ENCODE results near the gene FCMR.

Gene FCMR, protein sequence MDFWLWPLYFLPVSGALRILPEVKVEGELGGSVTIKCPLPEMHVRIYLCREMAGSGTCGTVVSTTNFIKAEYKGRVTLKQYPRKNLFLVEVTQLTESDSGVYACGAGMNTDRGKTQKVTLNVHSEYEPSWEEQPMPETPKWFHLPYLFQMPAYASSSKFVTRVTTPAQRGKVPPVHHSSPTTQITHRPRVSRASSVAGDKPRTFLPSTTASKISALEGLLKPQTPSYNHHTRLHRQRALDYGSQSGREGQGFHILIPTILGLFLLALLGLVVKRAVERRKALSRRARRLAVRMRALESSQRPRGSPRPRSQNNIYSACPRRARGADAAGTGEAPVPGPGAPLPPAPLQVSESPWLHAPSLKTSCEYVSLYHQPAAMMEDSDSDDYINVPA

DNA sequence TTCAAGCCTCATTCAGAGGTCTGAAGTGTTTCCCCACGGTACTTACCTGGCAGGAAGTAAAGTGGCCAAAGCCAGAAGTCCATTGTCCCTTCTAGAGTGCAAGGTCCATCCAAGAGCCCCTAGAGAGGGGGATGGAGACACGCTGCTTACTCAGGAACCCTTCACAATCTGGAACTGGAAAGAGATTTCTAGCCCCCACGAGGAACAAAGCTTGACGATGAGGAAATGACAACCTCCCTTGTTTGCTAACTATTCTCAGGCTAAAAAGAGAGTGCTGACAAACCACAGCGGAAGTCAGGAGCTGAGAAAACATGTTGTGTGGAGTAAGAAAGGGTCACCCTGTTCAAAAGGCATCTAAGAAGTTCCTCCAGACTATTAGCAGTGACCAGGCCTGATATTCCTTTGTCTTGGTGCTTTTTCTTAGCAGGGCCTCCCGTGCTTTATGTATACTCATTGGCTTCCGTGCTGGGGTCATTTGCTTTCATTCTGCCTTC lies at the start of gene FCMR:
Gene FCMR (minus strand): TSS at position 170 of the 494 bp plus-strand sequence. CDS start 87 bp downstream, at position 83.
- Mint-ChIP-seq H3K36me3 (ENCODE audit: insufficient read depth) (peaks cover 26% of the 10 kb centered on the region), H3K4me3 (no peak within 1 kb of the TSS), H3K9me3 (no peaks in the 10 kb centered on the region), H3K27ac (ENCODE audit: low read depth) (no peak within 1 kb of the TSS), H3K27me3 (no peaks in the 10 kb centered on the region), H3K4me1 (peaks cover 31% of the 10 kb centered on the region)
- DNase-seq (ENCODE audit: low spot score in 2 of 2) (peak; percentile 28 to 49), ATAC-seq (replicated peaks; ENCODE audit: extremely low read depth, poor library complexity, severe bottlenecking) (peak; percentile 43)

DNA sequence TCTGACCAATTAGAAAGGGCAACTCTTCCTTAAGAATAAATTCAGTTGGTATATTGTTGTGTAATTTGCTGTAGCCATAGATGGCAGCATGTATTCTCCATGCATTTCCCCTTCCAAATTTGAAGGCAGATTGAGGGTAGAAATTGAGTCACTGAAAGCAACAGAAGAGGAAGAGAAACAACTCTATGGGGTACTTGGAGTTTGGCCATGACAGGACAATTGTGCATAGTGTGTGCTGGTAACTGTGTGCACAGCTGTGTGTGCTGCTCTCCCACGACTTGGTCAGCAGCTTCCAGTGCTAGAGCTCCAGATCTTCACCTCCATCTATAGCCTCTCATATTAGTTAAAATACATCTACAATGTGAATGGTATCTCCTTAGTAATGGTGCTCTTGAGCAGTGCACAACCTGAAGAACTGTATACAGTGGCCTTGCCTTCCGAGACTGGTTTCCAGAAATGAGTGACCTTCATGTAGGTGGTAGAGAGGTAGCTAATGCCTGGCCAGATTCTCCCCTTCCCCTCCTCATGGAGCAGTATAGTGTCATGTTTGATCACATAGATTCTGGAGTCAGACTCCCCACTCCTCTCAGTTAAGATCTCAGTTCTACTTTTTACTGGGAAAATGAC lies 49.4 kb upstream of the FCMR start:
- H3K9me3 Mint-ChIP-seq = no peaks in the 10 kb centered on the region
- peaks cover 39% of the 10 kb centered on the region for H3K27me3 Mint-ChIP-seq
- H3K36me3 Mint-ChIP-seq (ENCODE audit: insufficient read depth) = peaks cover 2% of the 10 kb centered on the region
- ATAC-seq (replicated peaks; ENCODE audit: extremely low read depth, poor library complexity, severe bottlenecking) (no peak), DNase-seq (ENCODE audit: low spot score in 2 of 2) (no peak)
- H3K4me1 Mint-ChIP-seq = peaks cover 15% of the 10 kb centered on the region
- H3K27ac Mint-ChIP-seq (ENCODE audit: low read depth) = no peak overlapping the region
- H3K4me3 Mint-ChIP-seq = no peak overlapping the region

DNA sequence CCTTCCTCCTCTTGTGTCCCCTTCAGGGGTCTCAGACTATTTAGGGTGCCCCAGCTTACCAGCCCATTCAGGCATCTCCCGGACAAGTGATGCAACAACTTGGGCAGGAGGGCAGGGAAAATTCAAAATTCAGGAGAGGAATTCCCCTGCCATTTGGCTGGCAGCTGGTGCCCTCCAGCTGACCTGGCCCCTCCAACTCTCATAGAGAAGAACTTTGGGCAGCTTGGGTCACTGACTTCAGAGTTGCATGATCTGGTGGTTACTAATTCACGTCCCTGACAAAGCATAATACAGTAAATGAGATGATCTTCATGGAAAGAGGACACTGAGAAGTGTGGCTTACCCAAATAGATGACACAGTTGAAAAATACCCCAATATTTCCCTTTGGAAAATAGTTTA lies 48.7 kb upstream of the FCMR start, which contains the start of gene FCAMR:
Gene FCAMR (minus strand): TSS at position 15 of the 400 bp plus-strand sequence. CDS start 335 bp downstream, outside the sequence.
- ATAC-seq (replicated peaks; ENCODE audit: extremely low read depth, poor library complexity, severe bottlenecking) = no peak
- DNase-seq (ENCODE audit: low spot score in 2 of 2) = no peak
- peaks cover 39% of the 10 kb centered on the region for H3K27me3 Mint-ChIP-seq
- H3K36me3 Mint-ChIP-seq (ENCODE audit: insufficient read depth) = peaks cover 2% of the 10 kb centered on the region
- no peaks in the 10 kb centered on the region for H3K9me3 Mint-ChIP-seq
- peaks cover 15% of the 10 kb centered on the region for H3K4me1 Mint-ChIP-seq
- H3K27ac Mint-ChIP-seq (ENCODE audit: low read depth) = no peak within 1 kb of the TSS
- no peak within 1 kb of the TSS for H3K4me3 Mint-ChIP-seq

DNA sequence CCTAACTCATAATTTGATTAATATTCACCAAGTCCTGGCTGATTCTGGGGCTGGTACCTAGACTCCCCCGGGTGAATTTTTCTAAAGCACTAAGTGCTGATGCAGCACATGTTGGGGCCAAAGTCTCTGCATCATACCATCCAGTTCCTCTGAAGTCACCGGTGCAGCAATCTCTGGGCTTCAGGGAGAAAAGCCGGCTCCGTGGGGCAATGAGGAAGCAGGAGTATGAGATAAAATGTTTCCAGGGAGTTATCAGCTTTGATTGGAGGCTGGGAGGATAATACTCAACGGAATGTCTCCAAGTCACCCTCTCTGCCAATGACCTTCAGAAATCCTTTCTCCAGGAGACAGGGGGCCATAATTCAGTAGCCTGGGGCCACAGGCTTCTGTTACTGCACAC lies 47.3 kb upstream of the FCMR start:
- peaks cover 39% of the 10 kb centered on the region for H3K27me3 Mint-ChIP-seq
- no peak overlapping the region for H3K4me3 Mint-ChIP-seq
- peaks cover 2% of the 10 kb centered on the region for H3K36me3 Mint-ChIP-seq (ENCODE audit: insufficient read depth)
- no peaks in the 10 kb centered on the region for H3K9me3 Mint-ChIP-seq
- ATAC-seq (replicated peaks; ENCODE audit: extremely low read depth, poor library complexity, severe bottlenecking) (no peak), DNase-seq (ENCODE audit: low spot score in 2 of 2) (no peak)
- H3K27ac Mint-ChIP-seq (ENCODE audit: low read depth) = no peak overlapping the region
- H3K4me1 Mint-ChIP-seq = peaks cover 15% of the 10 kb centered on the region

DNA sequence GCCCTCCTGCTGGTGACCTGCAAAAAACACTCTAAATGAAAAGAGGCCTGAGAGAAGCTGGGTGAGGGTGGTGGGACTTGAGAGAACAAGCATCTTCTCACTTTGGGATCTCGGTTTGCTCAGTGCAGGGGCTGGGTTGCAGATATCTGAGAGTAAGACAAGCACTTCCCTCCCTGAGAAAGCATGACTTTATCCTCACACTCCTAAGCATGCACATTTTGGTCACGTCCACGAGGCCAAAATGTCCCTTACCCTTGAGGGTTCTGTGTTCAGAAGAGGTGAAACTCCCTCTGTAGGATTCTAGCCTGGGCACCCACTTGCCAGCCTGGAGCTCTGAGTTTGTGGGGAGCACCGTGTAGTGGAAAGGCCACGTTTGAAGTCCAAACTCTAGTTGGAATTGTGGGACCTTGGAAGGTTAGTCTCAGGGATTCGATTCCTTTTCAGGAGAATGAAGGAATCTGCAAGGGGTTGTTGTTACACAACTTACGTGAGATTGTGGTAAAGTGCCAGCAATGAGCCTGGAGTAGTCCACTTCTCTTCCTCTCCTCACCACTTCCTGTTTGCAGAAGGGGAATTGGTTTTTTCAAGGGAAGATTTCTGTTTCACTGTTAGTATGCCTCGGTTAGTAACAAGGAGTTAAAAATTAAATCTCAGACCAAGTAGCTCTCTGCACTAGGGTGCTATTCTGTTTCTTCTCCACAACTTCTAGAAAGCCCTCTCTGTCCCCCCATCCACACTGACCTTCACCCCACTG lies 45.5 kb upstream of the FCMR start:
- Mint-ChIP-seq H3K4me3 (no peak overlapping the region), H3K4me1 (peaks cover 21% of the 10 kb centered on the region), H3K27ac (ENCODE audit: low read depth) (no peak overlapping the region), H3K27me3 (peaks cover 39% of the 10 kb centered on the region), H3K9me3 (no peaks in the 10 kb centered on the region), H3K36me3 (ENCODE audit: insufficient read depth) (peaks cover 2% of the 10 kb centered on the region)
- DNase-seq (ENCODE audit: low spot score in 2 of 2) (no peak), ATAC-seq (replicated peaks; ENCODE audit: extremely low read depth, poor library complexity, severe bottlenecking) (peak; percentile 36)

DNA sequence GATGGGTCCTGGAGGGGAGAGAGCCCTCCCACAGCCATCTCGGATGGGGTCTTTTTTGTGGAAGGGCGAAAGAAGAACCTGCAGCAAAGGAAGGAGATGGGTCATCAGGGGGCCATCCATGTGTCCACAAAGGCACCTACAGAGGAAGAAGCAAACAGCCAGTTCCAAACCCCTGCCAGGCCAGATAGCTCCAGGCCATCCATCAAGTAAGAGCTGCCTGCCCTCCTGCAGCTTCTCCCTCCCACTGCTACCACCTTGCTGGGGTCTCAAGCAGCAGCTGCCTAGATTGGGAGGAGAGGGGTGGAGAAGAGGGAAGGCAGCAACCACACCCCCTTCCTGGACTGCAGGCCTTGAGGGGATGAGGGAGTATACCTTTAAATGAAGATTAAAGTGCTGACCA lies 44.0 kb upstream of the FCMR start:
- ATAC-seq (replicated peaks; ENCODE audit: extremely low read depth, poor library complexity, severe bottlenecking) = no peak
- Mint-ChIP-seq H3K4me1 (peaks cover 26% of the 10 kb centered on the region), H3K27me3 (peaks cover 29% of the 10 kb centered on the region), H3K9me3 (no peaks in the 10 kb centered on the region), H3K36me3 (ENCODE audit: insufficient read depth) (peaks cover 2% of the 10 kb centered on the region), H3K4me3 (no peak overlapping the region), H3K27ac (ENCODE audit: low read depth) (no peak overlapping the region)
- no peak for DNase-seq (ENCODE audit: low spot score in 2 of 2)

DNA sequence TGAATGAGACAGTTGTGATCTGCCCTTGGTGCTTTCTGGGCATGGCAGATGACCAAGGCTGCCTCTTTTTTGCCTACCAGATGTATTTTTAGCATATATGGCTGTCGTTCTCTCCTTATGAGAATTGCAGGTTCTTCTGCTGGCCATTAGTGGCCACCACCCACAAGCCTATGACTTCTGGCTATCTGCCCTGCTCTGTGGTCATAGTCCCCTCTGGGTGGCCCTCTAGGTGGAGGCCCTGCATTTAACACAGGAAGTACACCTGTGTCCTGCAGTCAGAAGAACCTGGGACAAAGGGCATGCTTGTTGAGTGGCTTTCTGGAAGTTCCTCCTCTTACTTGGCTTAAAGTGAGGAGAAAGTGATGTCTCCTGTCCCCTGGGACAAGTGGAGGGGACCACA lies 42.0 kb upstream of the FCMR start:
- Mint-ChIP-seq H3K4me3 (no peak overlapping the region), H3K36me3 (ENCODE audit: insufficient read depth) (peaks cover 5% of the 10 kb centered on the region), H3K27me3 (peaks cover 10% of the 10 kb centered on the region), H3K9me3 (no peaks in the 10 kb centered on the region), H3K4me1 (peaks cover 21% of the 10 kb centered on the region), H3K27ac (ENCODE audit: low read depth) (no peak overlapping the region)
- DNase-seq (ENCODE audit: low spot score in 2 of 2) = no peak
- ATAC-seq (replicated peaks; ENCODE audit: extremely low read depth, poor library complexity, severe bottlenecking) = no peak

DNA sequence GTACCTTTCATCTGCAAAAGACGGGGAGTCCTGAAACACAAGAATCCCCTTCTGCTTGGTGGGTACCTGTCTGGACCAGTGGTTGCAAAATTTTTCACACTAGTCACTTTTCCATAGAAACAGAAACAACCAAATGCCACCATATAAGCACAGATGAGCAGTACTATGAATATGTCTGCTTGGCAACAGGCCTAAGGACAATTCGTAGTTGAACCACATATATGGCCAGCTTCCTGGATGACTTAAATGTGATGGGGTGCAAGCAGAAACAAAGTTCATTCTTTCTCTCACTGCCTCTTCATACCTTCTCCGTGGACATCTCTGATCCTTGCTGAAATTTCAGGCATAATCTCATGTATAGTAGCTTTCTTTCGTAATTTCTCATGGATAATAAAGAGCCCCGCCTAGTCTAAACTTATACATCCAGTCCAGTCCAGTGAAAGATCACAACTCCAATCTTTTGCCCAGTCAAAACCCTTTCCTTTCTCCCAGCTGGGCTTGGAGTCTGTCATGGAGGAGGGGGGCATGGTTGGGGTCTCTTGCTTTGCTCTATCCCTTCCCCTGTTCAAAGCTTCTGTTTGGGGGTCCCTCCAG lies 41.5 kb upstream of the FCMR start:
- H3K9me3 Mint-ChIP-seq = no peaks in the 10 kb centered on the region
- no peak for ATAC-seq (replicated peaks; ENCODE audit: extremely low read depth, poor library complexity, severe bottlenecking)
- H3K4me3 Mint-ChIP-seq = no peak overlapping the region
- H3K27ac Mint-ChIP-seq (ENCODE audit: low read depth) = no peak overlapping the region
- peaks cover 21% of the 10 kb centered on the region for H3K4me1 Mint-ChIP-seq
- peaks cover 5% of the 10 kb centered on the region for H3K36me3 Mint-ChIP-seq (ENCODE audit: insufficient read depth)
- peaks cover 9% of the 10 kb centered on the region for H3K27me3 Mint-ChIP-seq
- no peak for DNase-seq (ENCODE audit: low spot score in 2 of 2)

DNA sequence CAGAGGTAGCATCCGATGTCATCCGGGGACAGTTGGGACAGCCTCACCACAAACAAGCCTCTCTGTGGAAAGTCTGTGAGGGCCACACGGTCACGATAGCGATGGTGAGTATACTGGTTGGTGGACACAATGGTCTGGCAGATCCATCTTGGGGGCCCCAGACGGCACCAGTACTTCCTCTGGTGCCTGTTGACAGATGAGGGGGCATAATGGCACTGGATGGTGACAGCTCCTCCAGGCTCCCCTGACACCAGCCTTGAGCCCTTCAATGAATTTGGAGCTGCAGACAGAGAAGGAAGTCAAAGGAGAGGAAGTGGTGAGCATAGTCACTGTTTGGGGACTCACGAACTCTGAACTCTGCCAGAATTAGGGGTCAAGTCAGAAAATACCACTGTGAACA lies 40.5 kb upstream of the FCMR start:
- DNase-seq (ENCODE audit: low spot score in 2 of 2) (no peak), ATAC-seq (replicated peaks; ENCODE audit: extremely low read depth, poor library complexity, severe bottlenecking) (no peak)
- H3K9me3 Mint-ChIP-seq = no peaks in the 10 kb centered on the region
- peaks cover 14% of the 10 kb centered on the region for H3K4me1 Mint-ChIP-seq
- no peak overlapping the region for H3K4me3 Mint-ChIP-seq
- H3K27ac Mint-ChIP-seq (ENCODE audit: low read depth) = no peak overlapping the region
- peaks cover 5% of the 10 kb centered on the region for H3K36me3 Mint-ChIP-seq (ENCODE audit: insufficient read depth)
- no peaks in the 10 kb centered on the region for H3K27me3 Mint-ChIP-seq

DNA sequence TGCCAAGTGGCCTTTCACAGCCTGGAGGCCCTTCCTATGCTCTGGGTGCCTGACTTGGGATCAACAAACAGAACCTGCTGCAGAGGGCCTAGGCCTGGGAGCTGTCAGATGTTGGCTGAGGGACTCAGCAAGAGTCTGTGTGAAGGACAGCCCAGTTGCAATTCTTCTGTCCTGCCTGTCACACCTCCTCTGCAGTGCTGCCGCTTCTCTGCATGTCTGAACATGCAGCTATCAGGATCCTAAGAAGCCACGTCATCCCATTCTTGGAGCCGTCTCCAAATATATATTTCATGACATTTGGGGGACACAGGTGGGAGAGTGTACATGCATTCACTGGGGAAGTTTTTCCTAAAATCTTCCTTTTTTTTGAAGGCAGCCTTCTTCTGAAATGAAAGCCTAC lies 39.9 kb upstream of the FCMR start:
- DNase-seq (ENCODE audit: low spot score in 2 of 2) (no peak), ATAC-seq (replicated peaks; ENCODE audit: extremely low read depth, poor library complexity, severe bottlenecking) (no peak)
- Mint-ChIP-seq H3K9me3 (no peaks in the 10 kb centered on the region), H3K36me3 (ENCODE audit: insufficient read depth) (peaks cover 3% of the 10 kb centered on the region), H3K4me3 (no peak overlapping the region), H3K4me1 (peaks cover 11% of the 10 kb centered on the region), H3K27me3 (no peaks in the 10 kb centered on the region), H3K27ac (ENCODE audit: low read depth) (no peak overlapping the region)

DNA sequence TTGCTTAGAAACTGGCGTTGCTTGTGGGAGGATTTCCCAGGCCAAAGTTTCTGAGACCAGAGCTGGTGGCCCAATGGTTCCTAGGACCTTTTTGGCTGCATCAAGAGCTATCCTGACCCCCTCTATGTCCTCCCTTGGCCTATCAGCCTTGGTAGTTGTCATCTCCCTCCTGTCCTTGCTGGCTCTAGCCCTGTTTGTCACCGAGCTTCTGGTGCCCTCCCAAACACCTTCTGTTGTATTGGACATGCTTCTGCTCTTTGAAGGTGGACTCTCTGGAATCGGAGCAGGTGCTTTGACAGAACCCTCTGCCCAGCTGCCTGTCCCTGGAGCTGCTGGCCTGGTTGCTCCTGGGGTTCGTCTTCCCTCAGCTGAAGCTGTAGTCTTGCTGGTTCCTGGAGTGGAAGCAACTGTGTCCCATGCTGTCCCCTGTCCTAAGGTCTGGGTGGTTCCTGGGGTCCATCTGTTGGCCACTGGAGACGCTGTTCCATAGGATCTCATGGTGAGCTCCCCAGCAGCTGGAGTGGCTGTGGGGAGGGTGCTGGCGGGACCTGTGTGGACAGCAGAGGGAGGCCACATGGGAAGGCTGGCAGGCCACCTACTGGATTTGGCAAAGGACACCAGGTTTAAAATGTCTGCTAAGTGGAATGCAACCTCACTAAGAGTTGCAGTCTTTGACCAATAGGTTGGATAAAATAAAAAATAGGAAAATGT lies 39.1 kb upstream of the FCMR start:
- Mint-ChIP-seq H3K27ac (ENCODE audit: low read depth) (no peak overlapping the region), H3K27me3 (no peaks in the 10 kb centered on the region), H3K4me3 (no peak overlapping the region), H3K36me3 (ENCODE audit: insufficient read depth) (peaks cover 3% of the 10 kb centered on the region), H3K4me1 (peaks cover 11% of the 10 kb centered on the region), H3K9me3 (no peaks in the 10 kb centered on the region)
- ATAC-seq (replicated peaks; ENCODE audit: extremely low read depth, poor library complexity, severe bottlenecking) (no peak), DNase-seq (ENCODE audit: low spot score in 2 of 2) (no peak)

DNA sequence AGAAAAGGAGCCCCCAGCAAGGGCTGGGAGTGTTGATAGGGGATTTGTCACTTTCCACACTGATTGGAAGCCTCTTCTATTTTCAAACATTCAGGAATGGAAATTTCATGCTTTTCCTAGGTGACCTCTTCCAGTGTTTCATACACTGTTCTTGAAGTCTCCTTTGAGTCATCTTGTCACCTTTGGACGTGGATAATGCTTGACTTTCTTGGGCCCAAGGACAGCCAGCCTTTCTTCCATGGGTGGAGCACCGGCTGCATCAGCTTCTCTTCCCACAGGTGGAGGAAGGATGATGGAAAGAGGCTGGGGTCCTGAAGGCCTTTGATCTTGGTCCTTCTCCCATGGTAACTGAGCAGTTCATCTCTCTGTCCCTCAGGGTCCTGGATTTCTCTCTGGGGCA lies 36.4 kb upstream of the FCMR start:
- Mint-ChIP-seq H3K36me3 (ENCODE audit: insufficient read depth) (peaks cover 3% of the 10 kb centered on the region), H3K4me3 (no peak overlapping the region)
- ATAC-seq (replicated peaks; ENCODE audit: extremely low read depth, poor library complexity, severe bottlenecking) = no peak

More for the DNA sequence above, 36.4 kb upstream of the FCMR start:
- Mint-ChIP-seq H3K27ac (ENCODE audit: low read depth) (no peak overlapping the region), H3K9me3 (no peaks in the 10 kb centered on the region), H3K27me3 (no peaks in the 10 kb centered on the region), H3K4me1 (peaks cover 11% of the 10 kb centered on the region)
- DNase-seq (ENCODE audit: low spot score in 2 of 2) = no peak

Data from central memory CD8-positive, alpha-beta T cell (primary cell).